GM12892 (cell line): ENCODE measurements around the gene ABLIM1.

Experiments
- POLR2A ChIP-seq: IDR thresholded peaks from 2 replicates; pipeline ENCODE4 v1.6.1; 2011; ENCODE audit warnings: low read depth, low read length, control low read depth
- POLR2AphosphoS5 ChIP-seq: IDR thresholded peaks from 2 replicates; pipeline ENCODE4 v1.6.1; 2011; ENCODE audit warnings: low read depth, low read length, control low read depth
- TAF1 ChIP-seq: IDR thresholded peaks from 2 replicates; pipeline ENCODE4 v1.6.1; 2011; ENCODE audit warnings: low read depth, mild to moderate bottlenecking, control low read depth, low read length, borderline replicate concordance

DNA sequence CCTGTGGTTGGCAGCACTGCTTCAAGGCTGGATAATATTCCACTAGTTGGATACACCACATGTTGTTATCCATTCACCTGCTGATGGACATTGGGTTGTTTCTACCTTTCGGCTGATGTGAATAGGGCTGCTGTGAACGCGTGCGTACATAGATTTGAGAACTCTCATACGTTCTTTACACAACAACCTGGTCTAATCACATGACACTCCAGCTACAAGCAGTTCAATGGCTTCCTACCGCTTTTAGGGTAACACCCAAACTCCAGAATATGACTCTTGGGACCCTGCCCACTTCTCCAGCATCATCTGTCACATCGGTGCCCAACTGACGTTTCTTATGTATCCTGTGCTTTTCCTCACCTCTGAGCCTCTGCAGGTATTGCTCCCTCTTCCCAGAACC lies 114.6 kb downstream of the ABLIM1 start:
- TF ChIP-seq POLR2A (no peak), TAF1 (no peak), POLR2AphosphoS5 (no peak)
